H9 (cell line): ENCODE measurements around the gene B4GALT3. TPM values are rescaled to one million over a fixed set of nuclear protein-coding genes. Genes with fewer than 3 reads are reported as not detected.
A peak's percentile ranks its signal among the peaks of the same experiment; 100 is the strongest.

Experiments used
- DNase-seq: peaks from one replicate; pipeline ENCODE4 v3.0.0-alpha.2; 2017
- H2AFZ ChIP-seq: one replicate; pipeline ENCODE4 v1.6.1; 2013; ENCODE audit warnings: mild to moderate bottlenecking, low read length, control low read depth, moderate library complexity
- H2AK5ac ChIP-seq: 2 replicates; pipeline ENCODE4 v1.6.1; 2013; ENCODE audit warnings: low read length, control low read depth, mixed read lengths; ENCODE audit not compliant: insufficient read length
- H2BK120ac ChIP-seq: one replicate; pipeline ENCODE4 v1.6.1; 2013; ENCODE audit warnings: low read depth, mild to moderate bottlenecking, low read length, control low read depth, inconsistent platforms; ENCODE audit not compliant: poor library complexity, severe bottlenecking
- H2BK12ac ChIP-seq: 2 replicates; pipeline ENCODE4 v1.6.1; 2013; ENCODE audit warnings: low read length, control low read depth, mixed read lengths, low read depth; ENCODE audit not compliant: insufficient read length
- H2BK15ac ChIP-seq: 2 replicates; pipeline ENCODE4 v1.6.1; 2013; ENCODE audit warnings: low read depth, low read length, control low read depth
- H2BK20ac ChIP-seq: one replicate; pipeline ENCODE4 v1.6.1; 2013; ENCODE audit warnings: low read depth, mild to moderate bottlenecking, low read length, control low read depth, inconsistent platforms; ENCODE audit not compliant: poor library complexity, severe bottlenecking
- H2BK5ac ChIP-seq: 2 replicates; pipeline ENCODE4 v1.6.1; 2013; ENCODE audit warnings: low read length, control low read depth, mixed read lengths; ENCODE audit not compliant: insufficient read length
- H3K14ac ChIP-seq: 2 replicates; pipeline ENCODE4 v1.6.1; 2013; ENCODE audit warnings: low read length, control low read depth; ENCODE audit not compliant: insufficient read depth
- H3K18ac ChIP-seq: 2 replicates; pipeline ENCODE4 v1.6.1; 2013; ENCODE audit warnings: low read depth, mild to moderate bottlenecking, mixed read lengths, low read length, control low read depth; ENCODE audit not compliant: insufficient read length
- H3K23ac ChIP-seq: 2 replicates; pipeline ENCODE4 v1.6.1; 2013; ENCODE audit warnings: low read length, control low read depth, mixed read lengths, low read depth; ENCODE audit not compliant: insufficient read length
- H3K23me2 ChIP-seq: 2 replicates; pipeline ENCODE4 v1.6.1; 2013; ENCODE audit warnings: low read depth, mild to moderate bottlenecking, mixed read lengths, low read length, control low read depth; ENCODE audit not compliant: insufficient read length, poor library complexity, severe bottlenecking
- H3K27ac ChIP-seq: 2 replicates; pipeline ENCODE4 v1.5.1; 2013; ENCODE audit warnings: low read length, control low read depth, mixed read lengths, low read depth; ENCODE audit not compliant: insufficient read length
- H3K27me3 ChIP-seq: 2 replicates; pipeline ENCODE4 v1.6.1; 2013; ENCODE audit warnings: low read length, control low read depth, inconsistent platforms; ENCODE audit not compliant: insufficient read depth
- H3K4ac ChIP-seq: 2 replicates; pipeline ENCODE4 v1.6.1; 2013; ENCODE audit warnings: low read depth, mild to moderate bottlenecking, control low read depth, inconsistent platforms, low read length, moderate library complexity
- H3K4me1 ChIP-seq: 2 replicates; pipeline ENCODE4 v1.6.1; 2013; ENCODE audit warnings: low read length, control low read depth, inconsistent platforms; ENCODE audit not compliant: insufficient read depth
- H3K4me2 ChIP-seq: 2 replicates; pipeline ENCODE4 v1.6.1; 2013; ENCODE audit warnings: low read length, control low read depth, mixed read lengths; ENCODE audit not compliant: insufficient read length, insufficient read depth
- H3K56ac ChIP-seq: 2 replicates; pipeline ENCODE4 v1.6.1; 2013; ENCODE audit warnings: low read depth, mild to moderate bottlenecking, mixed read lengths, low read length, control low read depth; ENCODE audit not compliant: insufficient read length
- H3K79me1 ChIP-seq: 2 replicates; pipeline ENCODE4 v1.6.1; 2013; ENCODE audit warnings: low read depth, mild to moderate bottlenecking, moderate library complexity, low read length, control low read depth, inconsistent platforms; ENCODE audit not compliant: insufficient read depth, poor library complexity, severe bottlenecking
- H3K79me2 ChIP-seq: 2 replicates; pipeline ENCODE4 v1.6.1; 2013; ENCODE audit warnings: low read length, control low read depth, inconsistent platforms; ENCODE audit not compliant: insufficient read depth
- H3K9ac ChIP-seq: 2 replicates; pipeline ENCODE4 v1.6.1; 2013; ENCODE audit warnings: low read length, control low read depth, mixed read lengths; ENCODE audit not compliant: insufficient read length; ENCODE audit errors: extremely low read depth
- H3K9me3 ChIP-seq: one replicate; pipeline ENCODE4 v1.6.1; 2013; ENCODE audit warnings: low read depth, low read length, inconsistent platforms; ENCODE audit not compliant: control insufficient read depth
- H3T11ph ChIP-seq: one replicate; pipeline ENCODE4 v1.6.1; 2013; ENCODE audit warnings: mild to moderate bottlenecking, low read length, control low read depth, inconsistent platforms
- H4K20me1 ChIP-seq: one replicate; pipeline ENCODE4 v1.6.1; 2013; ENCODE audit not compliant: control insufficient read depth, insufficient read length, insufficient read depth
- H4K5ac ChIP-seq: 2 replicates; pipeline ENCODE4 v1.6.1; 2013; ENCODE audit warnings: low read depth, mild to moderate bottlenecking, mixed read lengths, low read length, control low read depth; ENCODE audit not compliant: insufficient read length
- H4K8ac ChIP-seq: replicated peaks from 2 replicates; pipeline ENCODE4 v1.6.1; 2013; ENCODE audit warnings: low read length, control low read depth, mixed read lengths, low read depth; ENCODE audit not compliant: insufficient read length
- H4K91ac ChIP-seq: 2 replicates; pipeline ENCODE4 v1.6.1; 2013; ENCODE audit warnings: low read depth, mild to moderate bottlenecking, moderate library complexity, mixed read lengths, low read length, control low read depth; ENCODE audit not compliant: insufficient read length
- H3K27ac Mint-ChIP-seq, 3 experiments: 2 replicates in 2 of 3; 3 replicates in 1 of 3; pipeline ENCODE4 v1.8.0; 2020 to 2021; ENCODE audit warnings: mixed read lengths in 3 of 3, mild to moderate bottlenecking in 1 of 3, moderate library complexity in 1 of 3
- H3K27me3 Mint-ChIP-seq: 2 replicates; pipeline ENCODE4 v1.8.0; 2021; ENCODE audit warnings: low read depth, mild to moderate bottlenecking, moderate library complexity, mixed read lengths
- H3K36me3 Mint-ChIP-seq, 3 experiments: 2 replicates in 2 of 3; 3 replicates in 1 of 3; pipeline ENCODE4 v1.8.0; 2020 to 2021; ENCODE audit warnings: low read depth in 3 of 3, mixed read lengths in 3 of 3; ENCODE audit not compliant: insufficient read depth in 1 of 3
- H3K4me1 Mint-ChIP-seq, 2 experiments: 2 replicates each; pipeline ENCODE4 v1.8.0; 2020; ENCODE audit warnings: mixed read lengths in 2 of 2
- H3K4me3 Mint-ChIP-seq, 2 experiments: 2 replicates in 1 of 2; 3 replicates in 1 of 2; pipeline ENCODE4 v1.8.0; 2020 to 2021; ENCODE audit warnings: mild to moderate bottlenecking in 2 of 2, mixed read lengths in 2 of 2, moderate library complexity in 1 of 2
- H3K9me3 Mint-ChIP-seq, 2 experiments: 2 replicates in 1 of 2; 3 replicates in 1 of 2; pipeline ENCODE4 v1.8.0; 2020; ENCODE audit warnings: mild to moderate bottlenecking in 2 of 2, mixed read lengths in 2 of 2, moderate library complexity in 1 of 2
- CTCF ChIP-seq: fragments of 200-600 bp; sonication (generic); conservative IDR thresholded peaks from 3 replicates; pipeline ENCODE4 v1.8.0; 2021; ENCODE audit warnings: antibody characterized with exemption, mild to moderate bottlenecking
- WGBS: extraction: QIAGEN DNeasy Blood & Tissue Kit; methylation state at CpG from one replicate; pipeline ENCODE4 v1.1.7; 2013; ENCODE audit warnings: missing lambda C conversion rate, low lambda C conversion rate, mixed read lengths; ENCODE audit not compliant: insufficient read length; ENCODE audit errors: extremely low coverage; 5-methylcytosine and 5-hydroxymethylcytosine counted together
- total RNA-seq: library from RNA; stranded (reverse); gene quantifications from 2 replicates; pipeline ENCODE4 v1.2.1, GENCODE V29; 2021

Gene B4GALT3
- total RNA-seq, 1 experiment from 2014 or later: 31.8 TPM

- peaks cover 3 to 22% (median 18%) of the 10 kb centered on the region in 3 experiments; a peak in 5 of 7 replicates for H3K36me3 Mint-ChIP-seq
- no peak for DNase-seq
Observed at GRCh38 chr1:161133220-161133740, 44.0 kb downstream of the B4GALT3 start.

More at GRCh38 chr1:161133220-161133740, 44.0 kb downstream of the B4GALT3 start:
- WGBS: no CpG with 5 or more reads among the region's 11 CpGs
- Histone ChIP-seq H3T11ph (no peak overlapping the region), H2BK5ac (peak overlapping the region; percentile 20), H4K20me1 (no peaks in the 10 kb centered on the region), H3K56ac (peak overlapping the region; percentile 18), H3K4ac (no peak overlapping the region), H2BK20ac (no peak overlapping the region), H4K8ac (no peak overlapping the region), H3K4me1 (no peaks in the 10 kb centered on the region), H3K23ac (no peak overlapping the region), H3K79me2 (peaks cover 6% of the 10 kb centered on the region; the same call in 1 of the 2 replicates), H3K18ac (peak overlapping the region; percentile 67), H3K27me3 (no peaks in the 10 kb centered on the region), H2BK15ac (no peak overlapping the region), H3K27ac (peak overlapping the region; percentile 92), H3K4me2 (peak overlapping the region; percentile 99), H3K9me3 (no peaks in the 10 kb centered on the region), H2BK120ac (no peak overlapping the region), H4K5ac (no peak overlapping the region), H3K79me1 (peaks cover 8% of the 10 kb centered on the region), H2AFZ (peak overlapping the region; percentile 70), H3K23me2 (peaks cover 13% of the 10 kb centered on the region), H2BK12ac (no peak overlapping the region), H3K14ac (peak overlapping the region; percentile 59; the same call in 1 of the 2 replicates), H2AK5ac (no peak overlapping the region), H4K91ac (no peak overlapping the region), H3K9ac (peak overlapping the region; percentile 82)
- Mint-ChIP-seq H3K9me3 (no peaks in the 10 kb centered on the region; a peak in 1 of 5 replicates), H3K4me3 (no peak overlapping the region), H3K27me3 (no peaks in the 10 kb centered on the region), H3K4me1 (peaks cover 18 to 19% of the 10 kb centered on the region in 2 experiments), H3K27ac (no peak overlapping the region)
- TF ChIP-seq CTCF: no peak
